SH-SY5Y (cell line): ENCODE results near the gene ZC3HAV1L.

Experiments used
- GATA2 ChIP-seq: IDR thresholded peaks from 2 replicates; pipeline ENCODE4 v1.6.1; 2011; ENCODE audit warnings: mild to moderate bottlenecking, low read depth, low read length
- GATA3 ChIP-seq: IDR thresholded peaks from 2 replicates; pipeline ENCODE4 v1.6.1; 2011; ENCODE audit warnings: low read depth, mild to moderate bottlenecking, low read length, moderate library complexity

- TF ChIP-seq GATA3 (no peak), GATA2 (no peak)
Measured at GRCh38 chr7:138978541-138979184, 57.2 kb downstream of the ZC3HAV1L start.
